ENCODE measurements around the gene SPACA7.

The SPACA7 gene

GRCh38 chr13:112330066-112330465 lies 46.1 kb upstream of the SPACA7 start:
- no peak overlapping the region for H3K9ac ChIP-seq
- H3K4me2 ChIP-seq: no peak overlapping the region
- no peak overlapping the region for H3K4me3 ChIP-seq (IDR thresholded peaks at IDR 0.05; ENCODE audit: insufficient read depth, low read depth, low read length)
- H2AFZ ChIP-seq (ENCODE audit: low read depth): no peak overlapping the region
- no peaks in the 10 kb centered on the region for H3K27me3 ChIP-seq (ENCODE audit: insufficient read depth, low read depth)
- no peaks in the 10 kb centered on the region for H4K20me1 ChIP-seq (ENCODE audit: insufficient read depth)
- no peak overlapping the region for H3K27ac ChIP-seq
- no peaks in the 10 kb centered on the region for H3K4me1 ChIP-seq (ENCODE audit: low read depth, poor library complexity, severe bottlenecking)
- no peaks in the 10 kb centered on the region for H3K79me2 ChIP-seq (ENCODE audit: insufficient read depth, low read depth)
- TF ChIP-seq CTCF (conservative IDR thresholded peaks at IDR 0.05; ENCODE audit: low read depth, low read length): no peak
- H3K36me3 ChIP-seq (ENCODE audit: insufficient read depth): no peaks in the 10 kb centered on the region

DNA sequence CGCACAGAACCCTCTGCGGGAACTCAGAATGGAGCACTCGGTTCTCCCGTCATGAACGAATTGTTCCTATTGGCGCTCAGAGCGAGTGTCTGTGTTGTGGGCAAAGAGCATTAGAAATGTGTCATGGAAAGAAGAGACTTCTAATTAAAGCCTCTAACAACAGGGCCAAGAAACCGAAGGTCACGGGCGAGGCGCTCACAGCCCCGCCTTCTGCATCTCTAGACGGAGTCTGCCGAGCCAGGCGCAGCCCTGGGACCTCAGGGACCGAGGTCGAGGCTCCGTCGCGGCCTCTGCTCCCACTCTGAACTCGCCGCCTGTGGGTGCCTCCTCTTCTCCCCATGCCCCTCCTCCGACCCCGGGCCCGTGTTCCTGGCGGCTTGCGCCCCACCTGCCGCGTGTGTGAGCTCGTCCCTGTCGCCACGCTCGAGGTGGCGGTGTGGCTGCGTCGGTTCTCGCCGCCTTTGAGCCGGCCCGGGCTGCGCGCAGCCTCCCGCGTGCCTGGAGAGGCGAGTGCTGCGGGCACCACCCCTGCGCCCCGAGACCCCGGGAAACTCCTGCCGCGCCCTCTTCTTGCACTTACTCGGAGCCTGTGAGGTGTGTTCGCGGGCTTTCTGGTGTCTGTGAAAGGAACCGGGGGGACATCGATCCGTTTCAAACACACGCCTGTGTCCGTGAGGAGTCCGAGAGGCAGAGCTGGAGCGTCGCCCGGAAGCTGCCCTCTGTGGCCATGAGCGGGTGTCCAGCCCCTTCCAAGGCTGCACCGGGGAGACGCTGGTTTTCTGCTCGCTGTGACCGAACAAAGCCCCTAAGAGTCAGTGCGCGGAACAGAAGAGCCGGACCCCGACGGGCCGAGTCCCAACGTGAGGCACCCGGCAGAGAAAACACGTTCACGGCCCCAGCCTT lies 45.4 kb upstream of the SPACA7 start:
- no peak for TF ChIP-seq CTCF (conservative IDR thresholded peaks at IDR 0.05; ENCODE audit: low read depth, low read length)
- Histone ChIP-seq H4K20me1 (ENCODE audit: insufficient read depth) (no peaks in the 10 kb centered on the region), H3K4me1 (ENCODE audit: low read depth, poor library complexity, severe bottlenecking) (no peaks in the 10 kb centered on the region), H3K36me3 (ENCODE audit: insufficient read depth) (no peaks in the 10 kb centered on the region), H3K9ac (no peak overlapping the region), H3K27me3 (ENCODE audit: insufficient read depth, low read depth) (no peaks in the 10 kb centered on the region), H3K4me3 (IDR thresholded peaks at IDR 0.05; ENCODE audit: insufficient read depth, low read depth, low read length) (no peak overlapping the region), H3K4me2 (no peak overlapping the region), H2AFZ (ENCODE audit: low read depth) (no peak overlapping the region), H3K79me2 (ENCODE audit: insufficient read depth, low read depth) (no peaks in the 10 kb centered on the region), H3K27ac (no peak overlapping the region)

DNA sequence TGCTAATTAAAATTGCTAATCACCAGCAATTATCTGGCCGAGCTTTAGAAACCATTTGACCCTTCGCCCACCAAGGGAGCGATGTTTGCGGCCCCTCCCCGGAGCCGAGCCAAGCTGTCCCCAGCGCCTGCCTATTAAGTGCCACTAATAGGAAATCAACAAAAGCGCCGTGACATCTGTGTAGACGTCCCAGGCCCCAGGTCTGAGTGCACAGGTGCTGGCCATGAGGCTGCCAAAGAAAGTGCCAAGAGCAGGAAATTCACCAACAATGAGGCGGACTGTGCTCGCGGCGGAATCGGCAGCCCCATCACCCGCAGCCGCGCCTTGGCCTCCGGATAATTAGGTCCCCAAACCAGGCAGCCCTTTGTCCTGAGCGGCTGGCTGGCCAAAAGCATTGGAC lies 44.5 kb upstream of the SPACA7 start:
- no peak overlapping the region for H3K9ac ChIP-seq
- H3K4me2 ChIP-seq: no peak overlapping the region
- no peaks in the 10 kb centered on the region for H3K27me3 ChIP-seq (ENCODE audit: insufficient read depth, low read depth)
- H3K36me3 ChIP-seq (ENCODE audit: insufficient read depth): no peaks in the 10 kb centered on the region
- H4K20me1 ChIP-seq (ENCODE audit: insufficient read depth): no peaks in the 10 kb centered on the region
- no peak overlapping the region for H3K27ac ChIP-seq
- no peak overlapping the region for H2AFZ ChIP-seq (ENCODE audit: low read depth)
- H3K79me2 ChIP-seq (ENCODE audit: insufficient read depth, low read depth): no peaks in the 10 kb centered on the region
- H3K4me3 ChIP-seq (IDR thresholded peaks at IDR 0.05; ENCODE audit: insufficient read depth, low read depth, low read length): no peak overlapping the region
- TF ChIP-seq CTCF (conservative IDR thresholded peaks at IDR 0.05; ENCODE audit: low read depth, low read length): no peak
- no peaks in the 10 kb centered on the region for H3K4me1 ChIP-seq (ENCODE audit: low read depth, poor library complexity, severe bottlenecking)

DNA sequence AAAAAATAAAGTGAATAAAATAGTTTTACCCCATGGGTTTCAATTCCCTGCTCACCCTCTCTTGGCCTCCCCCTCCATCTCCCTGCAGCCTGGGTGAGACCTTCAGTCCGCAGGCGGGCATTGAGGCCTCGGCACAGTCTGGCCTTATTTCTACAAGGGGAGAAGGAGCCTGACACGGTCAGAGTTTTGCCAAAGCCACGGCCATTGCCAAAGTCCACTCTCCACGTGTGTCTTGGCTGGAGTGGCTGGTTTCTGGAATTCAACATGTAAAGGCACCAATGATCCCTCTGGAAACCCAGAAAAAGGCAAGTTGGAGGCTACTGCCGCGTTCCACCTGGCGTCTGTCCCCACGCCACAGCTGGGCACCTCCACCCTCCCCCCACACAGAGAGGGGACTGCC lies 43.4 kb upstream of the SPACA7 start:
- Histone ChIP-seq H2AFZ (ENCODE audit: low read depth) (no peak overlapping the region), H3K36me3 (ENCODE audit: insufficient read depth) (no peaks in the 10 kb centered on the region), H3K4me2 (no peak overlapping the region), H3K4me3 (IDR thresholded peaks at IDR 0.05; ENCODE audit: insufficient read depth, low read depth, low read length) (no peak overlapping the region), H3K27ac (no peak overlapping the region), H3K9ac (no peak overlapping the region), H3K79me2 (ENCODE audit: insufficient read depth, low read depth) (no peaks in the 10 kb centered on the region), H3K4me1 (ENCODE audit: low read depth, poor library complexity, severe bottlenecking) (no peaks in the 10 kb centered on the region), H3K27me3 (ENCODE audit: insufficient read depth, low read depth) (no peaks in the 10 kb centered on the region), H4K20me1 (ENCODE audit: insufficient read depth) (no peaks in the 10 kb centered on the region)
- no peak for TF ChIP-seq CTCF (conservative IDR thresholded peaks at IDR 0.05; ENCODE audit: low read depth, low read length)

Measured in KMS-11 (cell line).